Measurements from ENCODE around the gene WDR7. TPM values are rescaled to one million over a fixed set of nuclear protein-coding genes. Genes with fewer than 3 reads are reported as not detected.

WDR7 gene
- total RNA-seq, 1 donor from 2014 or later = 13.5 TPM

- H3K36me3 ChIP-seq = no peaks in the 10 kb centered on the region
Observed at GRCh38 chr18:56986829-56987228, 335.7 kb downstream of the WDR7 start.

GRCh38 chr18:56987236-56987635 is 336.1 kb downstream of the WDR7 start:
- Histone ChIP-seq H3K4me1 (no peaks in the 10 kb centered on the region), H3K27ac (no peak overlapping the region), H3K4me3 (no peak overlapping the region), H3K27me3 (no peaks in the 10 kb centered on the region), H3K9me3 (no peaks in the 10 kb centered on the region), H3K36me3 (no peaks in the 10 kb centered on the region)
- TF ChIP-seq CTCF (IDR thresholded peaks at IDR 0.05) = no peak
- intact Hi-C loops (cut with DNase I) = no loop called here
- DNase-seq (ENCODE audit: low spot score in 2 of 2) = no peak

More at GRCh38 chr18:56986829-56987228, 335.7 kb downstream of the WDR7 start:
- no peak for TF ChIP-seq CTCF (IDR thresholded peaks at IDR 0.05)
- H3K4me3 ChIP-seq = no peak overlapping the region
- H3K27ac ChIP-seq = no peak overlapping the region
- no peaks in the 10 kb centered on the region for H3K4me1 ChIP-seq
- no peaks in the 10 kb centered on the region for H3K27me3 ChIP-seq
- DNase-seq (ENCODE audit: low spot score in 2 of 2) = no peak
- intact Hi-C loops (cut with DNase I) = no loop called here
- H3K9me3 ChIP-seq = no peaks in the 10 kb centered on the region

- H3K9me3 ChIP-seq = no peaks in the 10 kb centered on the region
- no peak for DNase-seq (ENCODE audit: low spot score in 2 of 2)
- intact Hi-C loops (cut with DNase I) = no loop called here
- no peaks in the 10 kb centered on the region for H3K27me3 ChIP-seq
- TF ChIP-seq CTCF (IDR thresholded peaks at IDR 0.05) = no peak
- no peak overlapping the region for H3K27ac ChIP-seq
- no peaks in the 10 kb centered on the region for H3K36me3 ChIP-seq
- no peaks in the 10 kb centered on the region for H3K4me1 ChIP-seq
- H3K4me3 ChIP-seq = no peak overlapping the region
Observed at GRCh38 chr18:56988022-56988421, 336.9 kb downstream of the WDR7 start.

GRCh38 chr18:56990678-56991077 is 339.5 kb downstream of the WDR7 start:
- no peaks in the 10 kb centered on the region for H3K4me1 ChIP-seq
- intact Hi-C loops (cut with DNase I) = no loop called here
- TF ChIP-seq CTCF (IDR thresholded peaks at IDR 0.05) = no peak
- no peak overlapping the region for H3K27ac ChIP-seq
- no peaks in the 10 kb centered on the region for H3K9me3 ChIP-seq
- H3K27me3 ChIP-seq = no peaks in the 10 kb centered on the region
- no peak overlapping the region for H3K4me3 ChIP-seq
- no peaks in the 10 kb centered on the region for H3K36me3 ChIP-seq
- no peak for DNase-seq (ENCODE audit: low spot score in 2 of 2)

DNA sequence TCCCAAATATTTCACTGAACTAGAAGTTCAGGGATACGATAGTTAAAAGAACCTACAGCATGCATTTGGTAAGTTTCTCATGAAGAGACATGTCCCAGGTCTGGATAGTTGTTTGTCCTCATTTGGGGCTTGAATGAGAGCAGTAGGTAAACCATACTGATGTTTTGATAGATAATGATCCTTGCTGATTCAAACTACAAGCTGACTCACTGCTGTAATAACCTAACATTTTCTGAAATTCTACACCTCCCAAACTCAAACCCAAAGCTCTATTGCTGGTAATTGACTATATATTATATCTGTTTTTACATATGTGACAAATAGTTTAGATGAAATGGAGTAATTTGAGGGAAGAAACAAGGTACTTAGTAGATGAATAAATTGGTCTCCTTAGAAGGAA is 341.6 kb downstream of the WDR7 start:
- Histone ChIP-seq H3K27ac (no peak overlapping the region), H3K4me1 (no peaks in the 10 kb centered on the region), H3K27me3 (no peaks in the 10 kb centered on the region), H3K4me3 (no peak overlapping the region), H3K36me3 (no peaks in the 10 kb centered on the region), H3K9me3 (no peaks in the 10 kb centered on the region)
- no peak for TF ChIP-seq CTCF (IDR thresholded peaks at IDR 0.05)
- DNase-seq (ENCODE audit: low spot score in 2 of 2) = no peak
- intact Hi-C loops (cut with DNase I) = no loop called here

DNA sequence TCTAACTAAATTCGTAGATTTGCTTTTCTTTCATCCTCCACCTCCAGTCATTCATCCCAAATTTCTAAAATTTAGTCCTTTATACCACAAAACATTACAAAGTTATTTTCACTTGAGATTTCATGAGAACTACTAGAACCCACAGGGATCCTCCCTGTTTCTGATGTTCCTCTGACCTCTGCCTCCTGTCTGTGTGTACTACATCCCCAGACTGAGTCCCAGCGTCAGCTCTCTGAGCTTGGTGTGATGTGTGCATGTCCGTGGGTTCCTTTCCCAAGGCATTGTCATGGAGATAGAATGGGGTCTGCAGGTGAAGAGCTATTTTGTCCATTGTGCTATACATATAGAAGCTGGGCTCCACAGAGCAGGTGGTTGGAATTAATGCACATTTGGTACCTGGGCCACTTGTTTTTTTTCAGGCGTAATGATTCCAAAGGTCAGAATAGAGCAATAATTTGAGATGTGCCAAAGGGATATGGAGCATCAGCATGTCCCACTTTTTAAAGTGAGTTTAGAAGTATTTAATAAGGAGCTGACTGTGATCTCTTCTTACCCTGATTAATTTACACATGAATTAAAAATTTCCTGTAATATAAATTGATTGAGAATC is 344.5 kb downstream of the WDR7 start:
- no peaks in the 10 kb centered on the region for H3K9me3 ChIP-seq
- no peaks in the 10 kb centered on the region for H3K36me3 ChIP-seq
- no peaks in the 10 kb centered on the region for H3K27me3 ChIP-seq
- no peak overlapping the region for H3K27ac ChIP-seq
- intact Hi-C loops (cut with DNase I) = no loop called here
- no peak for TF ChIP-seq CTCF (IDR thresholded peaks at IDR 0.05)
- no peak for DNase-seq (ENCODE audit: low spot score in 2 of 2)
- no peaks in the 10 kb centered on the region for H3K4me1 ChIP-seq
- H3K4me3 ChIP-seq = no peak overlapping the region

Data from ascending aorta (tissue), 2 donors.